Effector memory CD4-positive, alpha-beta T cell (primary cell): ENCODE data around the gene SPEN.
"Not testable (repeated sequence)": the region's sequence is repeated elsewhere in the genome, so short reads cannot be mapped to it uniquely, and the experiment has no call there.

Experiments
- DNase-seq, 3 donors: peaks; one replicate each; pipeline ENCODE4 v3.0.0-alpha.2; 2020
- H3K27ac ChIP-seq: 2 replicates; pipeline ENCODE4 v1.7.0; 2013; ENCODE audit warnings: mild to moderate bottlenecking, low read length, moderate library complexity; ENCODE audit not compliant: insufficient read depth, poor library complexity, severe bottlenecking
- H3K27me3 ChIP-seq: replicated peaks from 2 replicates; pipeline ENCODE4 v1.7.0; 2013; ENCODE audit warnings: mild to moderate bottlenecking, low read length; ENCODE audit not compliant: insufficient read depth, control insufficient read depth, poor library complexity, severe bottlenecking
- H3K36me3 ChIP-seq: 2 replicates; pipeline ENCODE4 v1.7.0; 2013; ENCODE audit warnings: mild to moderate bottlenecking, low read length, moderate library complexity; ENCODE audit not compliant: control insufficient read depth, insufficient read depth
- H3K4me1 ChIP-seq: 2 replicates; pipeline ENCODE4 v1.7.0; 2013; ENCODE audit warnings: low read length, mild to moderate bottlenecking; ENCODE audit not compliant: control insufficient read depth, insufficient read depth, poor library complexity, severe bottlenecking
- H3K4me3 ChIP-seq: 2 replicates; pipeline ENCODE4 v1.7.0; 2013; ENCODE audit warnings: low read length, low read depth, mild to moderate bottlenecking; ENCODE audit not compliant: insufficient read depth, poor library complexity, severe bottlenecking
- H3K9me3 ChIP-seq: 2 replicates; pipeline ENCODE4 v1.7.0; 2013; ENCODE audit warnings: mild to moderate bottlenecking, low read length, moderate library complexity; ENCODE audit not compliant: control insufficient read depth

The SPEN gene

DNA sequence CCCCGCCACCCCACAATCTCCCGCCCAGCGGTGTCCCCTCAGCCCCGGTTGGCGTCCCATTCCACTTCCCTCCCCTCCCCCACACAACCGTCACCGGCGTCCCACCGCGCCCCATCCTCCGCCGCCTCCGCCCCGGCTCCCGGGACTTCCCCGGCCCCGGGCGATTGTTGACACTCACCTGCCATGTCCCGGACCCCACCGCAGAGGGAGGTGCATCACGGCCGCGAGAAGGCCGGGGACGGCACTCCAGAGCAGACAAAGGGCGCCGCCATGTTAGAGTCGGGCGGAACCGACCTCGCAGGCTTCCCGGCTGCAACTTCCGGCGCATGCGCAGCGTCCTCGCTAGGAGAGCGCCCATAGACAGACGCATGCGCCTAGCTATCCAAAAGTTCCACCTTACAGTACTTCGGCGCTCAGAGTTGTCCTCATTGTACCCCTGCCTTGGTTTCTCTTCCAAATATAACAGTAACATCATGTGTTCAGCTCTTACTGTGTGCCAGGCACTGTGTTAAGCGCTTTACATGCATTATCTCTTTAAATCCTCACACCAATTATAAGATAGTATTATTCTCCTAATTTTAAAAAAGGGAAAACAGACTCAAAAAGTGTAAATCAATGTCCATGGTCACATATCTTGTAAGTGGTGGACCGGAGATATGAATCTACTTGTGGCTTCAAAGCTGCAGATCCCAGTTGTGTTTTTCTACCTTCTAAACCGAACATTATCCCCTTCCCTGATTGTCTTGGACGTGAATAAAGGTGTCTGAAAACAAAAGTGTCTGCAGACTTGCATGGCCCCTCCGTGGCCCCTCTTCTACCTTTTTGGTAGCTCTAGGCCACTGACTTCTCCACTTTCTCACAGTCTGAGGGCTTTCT, 128.5 kb downstream of the SPEN start, which contains the start of gene ZBTB17:
TSS of gene ZBTB17 (minus strand) at position 297 of the 876 bp plus-strand sequence. CDS start 27,606 bp downstream, outside the sequence.
- peak within 1 kb of the TSS; percentile 94 for H3K4me3 ChIP-seq
- peak; percentile 91 to 94 (median 94) for DNase-seq
- H3K9me3 ChIP-seq: no peaks in the 10 kb centered on the region
- H3K27ac ChIP-seq: peak within 1 kb of the TSS; percentile 82
- peaks cover 12% of the 10 kb centered on the region for H3K4me1 ChIP-seq
- H3K27me3 ChIP-seq: no peaks in the 10 kb centered on the region
- peaks cover 18% of the 10 kb centered on the region for H3K36me3 ChIP-seq

DNA sequence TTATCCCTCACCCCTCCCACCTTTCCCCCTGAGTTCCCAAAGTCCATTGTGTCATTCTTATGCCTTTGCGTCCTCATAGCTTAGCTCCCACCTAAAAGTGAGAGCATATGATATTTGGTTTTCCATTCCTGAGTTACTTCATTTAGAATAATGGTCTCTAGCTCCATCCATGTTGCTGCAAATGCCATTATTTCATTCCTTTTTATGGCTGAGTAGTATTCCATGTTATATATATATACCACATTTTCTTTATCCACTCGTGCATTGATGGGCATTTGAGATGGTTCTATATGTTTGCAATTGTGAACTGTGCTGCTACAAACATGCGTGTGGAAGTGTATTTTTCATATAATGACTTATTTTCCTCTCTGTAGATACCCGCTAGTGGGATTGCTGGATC, 130.4 kb downstream of the SPEN start:
- H3K36me3 ChIP-seq, H3K27me3 ChIP-seq: not testable (repeated sequence)

DNA sequence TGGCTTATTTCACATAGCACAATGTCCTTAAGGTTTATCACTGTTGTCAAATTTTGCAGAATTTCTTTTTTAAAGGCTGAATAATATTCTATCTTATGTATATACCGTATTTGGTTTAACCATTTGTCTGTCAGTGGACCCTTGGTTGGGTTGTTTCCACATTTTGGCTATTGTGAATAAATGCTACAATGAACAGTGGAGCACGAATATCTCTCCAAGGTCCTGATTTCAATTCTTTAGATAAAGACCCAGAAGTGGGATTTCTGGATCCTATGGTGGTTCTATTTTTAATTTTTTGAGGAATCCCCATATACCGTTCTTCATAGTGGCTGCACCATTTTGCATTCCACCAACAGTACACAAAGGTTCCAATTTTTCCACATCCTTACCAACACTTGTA, 134.2 kb downstream of the SPEN start:
- Histone ChIP-seq H3K4me3 (no peak overlapping the region), H3K27me3 (no peaks in the 10 kb centered on the region), H3K4me1 (no peaks in the 10 kb centered on the region), H3K36me3 (no peaks in the 10 kb centered on the region), H3K27ac (no peak overlapping the region), H3K9me3 (no peaks in the 10 kb centered on the region)
- no peak for DNase-seq

More for the DNA sequence above, 130.4 kb downstream of the SPEN start:
- not testable (repeated sequence) for DNase-seq, H3K4me3 ChIP-seq, H3K9me3 ChIP-seq, H3K27ac ChIP-seq
- peaks cover 12% of the 10 kb centered on the region for H3K4me1 ChIP-seq

- no peaks in the 10 kb centered on the region for H3K36me3 ChIP-seq
- H3K27me3 ChIP-seq: no peaks in the 10 kb centered on the region
- no peak for DNase-seq
- no peak overlapping the region for H3K4me3 ChIP-seq
- H3K27ac ChIP-seq: no peak overlapping the region
- H3K9me3 ChIP-seq: no peaks in the 10 kb centered on the region
- H3K4me1 ChIP-seq: no peaks in the 10 kb centered on the region
Measured at GRCh38 chr1:15983275-15983674, 135.8 kb downstream of the SPEN start.

DNA sequence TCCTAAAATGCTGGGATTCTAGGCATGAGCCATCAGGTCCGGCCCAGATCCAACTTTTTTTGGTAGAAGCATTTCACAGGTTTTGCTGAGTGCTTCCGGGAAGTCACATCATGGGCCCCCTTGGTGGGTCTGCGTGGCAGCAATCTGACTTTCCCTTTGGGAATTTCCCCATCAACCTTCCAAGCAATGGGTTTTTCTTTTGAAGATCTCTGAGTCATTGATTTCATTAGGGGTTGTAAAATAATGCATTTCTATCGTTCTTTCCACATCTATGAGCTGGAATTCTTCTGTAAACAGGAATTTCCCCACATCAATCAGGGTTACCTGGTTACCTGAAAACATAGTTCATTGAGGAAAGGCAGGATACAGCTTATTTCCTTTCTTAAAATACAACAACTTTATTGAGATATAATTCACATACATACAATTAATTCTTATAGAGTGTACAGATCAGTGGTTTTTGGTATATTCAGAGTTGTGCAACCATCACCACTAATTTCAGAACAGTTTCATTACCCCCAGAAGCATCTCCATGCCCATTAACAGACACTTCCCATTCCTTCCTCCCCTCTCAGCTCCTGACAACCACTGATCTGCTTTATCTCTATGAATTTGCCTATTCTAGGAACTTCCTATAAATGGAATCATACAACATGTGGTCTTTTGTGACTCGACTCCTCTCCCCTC, 138.2 kb downstream of the SPEN start:
- no peaks in the 10 kb centered on the region for H3K4me1 ChIP-seq
- DNase-seq: no peak
- H3K4me3 ChIP-seq: no peak overlapping the region
- H3K27ac ChIP-seq: no peak overlapping the region
- H3K27me3 ChIP-seq: no peaks in the 10 kb centered on the region
- no peaks in the 10 kb centered on the region for H3K36me3 ChIP-seq
- H3K9me3 ChIP-seq: no peaks in the 10 kb centered on the region

DNA sequence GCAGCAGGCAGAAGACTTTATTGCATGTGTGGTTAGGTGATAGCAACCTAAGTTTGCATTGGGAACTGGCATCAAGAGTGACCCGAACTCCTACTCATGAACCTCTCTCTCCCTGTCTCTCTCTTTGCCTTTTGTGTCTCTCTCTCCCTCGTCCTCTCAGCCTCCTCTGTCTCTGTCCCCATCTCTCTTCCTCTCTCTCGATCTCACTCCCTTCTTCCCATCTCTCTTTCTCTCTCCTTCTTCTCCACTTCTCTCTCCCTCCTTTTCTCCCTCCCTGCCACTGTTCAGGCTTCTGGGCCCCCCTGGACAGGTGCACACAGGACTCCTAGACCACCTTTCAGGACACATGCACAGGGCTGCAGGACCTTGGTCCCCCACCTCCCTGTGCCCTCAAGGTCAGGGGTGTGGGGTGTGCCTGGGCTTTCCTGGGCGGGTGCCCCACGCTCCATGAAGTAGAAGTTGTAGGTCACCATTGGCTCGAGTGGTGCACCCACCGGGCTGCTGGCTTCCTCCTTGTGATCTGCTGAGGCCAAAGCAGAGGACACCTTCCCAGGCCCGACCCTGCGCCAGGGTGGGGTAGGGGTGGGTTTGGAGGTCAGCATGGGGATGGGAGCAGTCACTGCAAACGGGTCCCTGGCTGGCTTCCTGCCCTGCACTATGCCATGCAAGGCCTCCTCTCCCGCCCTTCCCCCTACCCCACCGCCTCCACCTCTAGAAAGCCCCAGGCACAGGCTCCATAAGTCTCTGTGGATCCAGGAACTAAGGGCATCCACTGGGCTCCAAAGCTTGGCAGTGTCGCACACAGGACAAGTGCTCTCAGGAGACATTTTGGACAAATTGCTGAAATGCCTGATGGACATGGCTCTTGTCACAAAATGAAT, 141.6 kb downstream of the SPEN start:
- no peak overlapping the region for H3K4me3 ChIP-seq
- no peak overlapping the region for H3K27ac ChIP-seq
- H3K36me3 ChIP-seq: no peaks in the 10 kb centered on the region
- H3K9me3 ChIP-seq: no peaks in the 10 kb centered on the region
- H3K27me3 ChIP-seq: no peaks in the 10 kb centered on the region
- H3K4me1 ChIP-seq: no peaks in the 10 kb centered on the region
- DNase-seq: no peak

GRCh38 chr1:15989776-15990175, 142.3 kb downstream of the SPEN start:
- no peak overlapping the region for H3K4me3 ChIP-seq
- no peaks in the 10 kb centered on the region for H3K4me1 ChIP-seq
- no peak for DNase-seq

More at GRCh38 chr1:15989776-15990175, 142.3 kb downstream of the SPEN start:
- H3K9me3 ChIP-seq: no peaks in the 10 kb centered on the region
- H3K36me3 ChIP-seq: no peaks in the 10 kb centered on the region
- H3K27me3 ChIP-seq: no peaks in the 10 kb centered on the region
- H3K27ac ChIP-seq: no peak overlapping the region
